Endothelial cell (in vitro differentiated cells): ENCODE results near the gene FOXJ3. TPM values are rescaled to one million over a fixed set of nuclear protein-coding genes. Genes with fewer than 3 reads are reported as not detected.

Source experiments
- DNase-seq: peaks from one replicate; pipeline ENCODE4 v3.0.0; 2021; ENCODE audit warnings: low spot score
- H3K27ac Mint-ChIP-seq: one replicate; pipeline ENCODE4 v1.8.0; 2021; ENCODE audit warnings: mixed read lengths, inconsistent platforms; ENCODE audit not compliant: unreplicated experiment
- H3K27me3 Mint-ChIP-seq: one replicate; pipeline ENCODE4 v1.8.0; 2021; ENCODE audit warnings: mild to moderate bottlenecking, moderate library complexity, mixed read lengths, inconsistent platforms; ENCODE audit not compliant: unreplicated experiment
- H3K36me3 Mint-ChIP-seq: one replicate; pipeline ENCODE4 v1.8.0; 2021; ENCODE audit warnings: mild to moderate bottlenecking, low read depth, mixed read lengths, inconsistent platforms; ENCODE audit not compliant: unreplicated experiment
- H3K4me1 Mint-ChIP-seq: one replicate; pipeline ENCODE4 v1.8.0; 2021; ENCODE audit warnings: mild to moderate bottlenecking, mixed read lengths, inconsistent platforms; ENCODE audit not compliant: unreplicated experiment
- H3K4me3 Mint-ChIP-seq: one replicate; pipeline ENCODE4 v1.8.0; 2021; ENCODE audit warnings: mild to moderate bottlenecking, mixed read lengths, inconsistent platforms; ENCODE audit not compliant: unreplicated experiment
- H3K9me3 Mint-ChIP-seq: one replicate; pipeline ENCODE4 v1.8.0; 2021; ENCODE audit warnings: mixed read lengths, inconsistent platforms; ENCODE audit not compliant: unreplicated experiment
- CTCF ChIP-seq: fragments of 200-600 bp; sonication (generic); IDR thresholded peaks from one replicate; pipeline ENCODE4 v1.5.0; 2021; ENCODE audit warnings: antibody characterized with exemption; ENCODE audit not compliant: unreplicated experiment
- total RNA-seq: library from RNA; stranded (reverse); fragmentation: NEBNext Ultra II Directional; extraction: Animal tissue kit (Norgen Biotek cat#: 25700); gene quantifications from one replicate; pipeline ENCODE4 v1.2.1, GENCODE V29; 2021; ENCODE audit not compliant: unreplicated experiment

Gene FOXJ3
- total RNA-seq, 1 donor from 2014 or later: 65.9 TPM

GRCh38 chr1:42364542-42364941 is 29.5 kb upstream of the FOXJ3 start:
- Mint-ChIP-seq H3K4me1 (peaks cover 8% of the 10 kb centered on the region), H3K27ac (no peak overlapping the region), H3K9me3 (no peaks in the 10 kb centered on the region), H3K27me3 (peaks cover 4% of the 10 kb centered on the region), H3K4me3 (no peak overlapping the region), H3K36me3 (no peaks in the 10 kb centered on the region)
- DNase-seq: no peak
- TF ChIP-seq CTCF: no peak

GRCh38 chr1:42364089-42364488 is 29.1 kb upstream of the FOXJ3 start:
- Mint-ChIP-seq H3K27ac (no peak overlapping the region), H3K27me3 (peaks cover 4% of the 10 kb centered on the region), H3K4me1 (peaks cover 11% of the 10 kb centered on the region), H3K9me3 (no peaks in the 10 kb centered on the region), H3K4me3 (no peak overlapping the region), H3K36me3 (no peaks in the 10 kb centered on the region)
- no peak for DNase-seq
- no peak for TF ChIP-seq CTCF

- no peak for TF ChIP-seq CTCF
- no peak overlapping the region for H3K4me3 Mint-ChIP-seq
- H3K9me3 Mint-ChIP-seq: no peaks in the 10 kb centered on the region
- H3K27ac Mint-ChIP-seq: no peak overlapping the region
- H3K36me3 Mint-ChIP-seq: no peaks in the 10 kb centered on the region
- H3K4me1 Mint-ChIP-seq: peaks cover 11% of the 10 kb centered on the region
- peaks cover 4% of the 10 kb centered on the region for H3K27me3 Mint-ChIP-seq
- DNase-seq: no peak
Observed at GRCh38 chr1:42359466-42359865, 24.4 kb upstream of the FOXJ3 start.

DNA sequence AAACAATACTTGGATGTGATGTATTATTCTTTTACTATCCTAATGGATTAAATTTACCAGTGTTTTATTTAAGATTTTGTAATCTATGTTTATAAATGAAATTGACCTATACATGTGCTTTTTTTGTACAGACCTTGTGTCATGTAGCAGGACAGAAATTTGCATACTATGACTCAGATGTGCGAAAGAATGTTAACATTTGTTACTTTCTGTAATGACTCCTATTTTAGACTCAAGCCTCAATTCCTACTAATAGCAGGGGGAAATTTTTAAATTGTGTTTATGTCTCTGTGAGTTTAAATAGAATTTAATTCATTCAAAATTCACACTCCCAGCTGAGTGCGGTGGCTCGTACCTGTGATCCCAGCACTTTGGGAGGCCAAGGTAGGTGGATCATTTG is 23.8 kb upstream of the FOXJ3 start:
- Mint-ChIP-seq H3K36me3 (no peaks in the 10 kb centered on the region), H3K27me3 (peaks cover 4% of the 10 kb centered on the region), H3K4me3 (no peak overlapping the region), H3K27ac (no peak overlapping the region), H3K4me1 (peaks cover 11% of the 10 kb centered on the region), H3K9me3 (no peaks in the 10 kb centered on the region)
- TF ChIP-seq CTCF: no peak
- DNase-seq: no peak

DNA sequence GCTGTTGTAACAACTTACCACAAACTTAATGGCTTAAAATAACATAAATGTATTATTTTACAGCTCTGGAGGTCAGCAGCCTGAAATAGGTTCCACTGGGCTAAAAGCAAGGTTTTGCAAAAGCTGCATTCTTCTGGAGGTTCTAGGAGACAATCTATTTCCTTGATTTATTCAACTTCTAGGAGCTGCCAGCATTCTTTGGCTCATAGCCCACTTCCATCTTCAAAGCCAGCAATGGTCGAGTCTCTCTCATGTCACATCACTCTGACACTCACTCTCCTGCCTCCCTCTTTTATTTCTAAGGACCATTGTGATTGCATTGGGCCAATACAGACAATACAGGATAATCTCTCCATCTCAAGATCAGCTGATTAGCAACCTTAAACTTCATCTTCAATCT is 15.1 kb upstream of the FOXJ3 start:
- no peak for TF ChIP-seq CTCF
- no peak overlapping the region for H3K4me3 Mint-ChIP-seq
- H3K9me3 Mint-ChIP-seq: no peaks in the 10 kb centered on the region
- H3K27ac Mint-ChIP-seq: no peak overlapping the region
- H3K4me1 Mint-ChIP-seq: peaks cover 5% of the 10 kb centered on the region
- H3K36me3 Mint-ChIP-seq: no peaks in the 10 kb centered on the region
- peaks cover 2% of the 10 kb centered on the region for H3K27me3 Mint-ChIP-seq
- no peak for DNase-seq
